Measurements from ENCODE around the gene ATE1. TPM values are rescaled to one million over a fixed set of nuclear protein-coding genes. Genes with fewer than 3 reads are reported as not detected.
A peak's percentile ranks its signal among the peaks of the same experiment; 100 is the strongest.
"Not testable (repeated sequence)": the region's sequence is repeated elsewhere in the genome, so short reads cannot be mapped to it uniquely, and the experiment has no call there.

The ATE1 gene
- total RNA-seq, 3 donors from 2014 or later: 42.9 to 58.9 (median 52.2) TPM

- Histone ChIP-seq H3K4me3 (no peak overlapping the region), H3K9me3 (no peaks in the 10 kb centered on the region), H3K36me3 (ENCODE audit: low read depth) (no peaks in the 10 kb centered on the region), H3K4me1 (ENCODE audit: low read depth) (no peaks in the 10 kb centered on the region)
- ATAC-seq: no peak
- no peak for DNase-seq
- intact Hi-C loops (cut with DNase I, micrococcal nuclease): no loop called here
- no peak for TF ChIP-seq CTCF (IDR thresholded peaks at IDR 0.05)
Measured at GRCh38 chr10:121700416-121700815, 227.4 kb downstream of the ATE1 start.

- DNase-seq; H3K9me3 ChIP-seq; H3K4me3 ChIP-seq; intact Hi-C loops (cut with DNase I, micrococcal nuclease); H3K36me3 ChIP-seq (ENCODE audit: low read depth); ATAC-seq; H3K4me1 ChIP-seq (ENCODE audit: low read depth): not testable (repeated sequence)
Measured at GRCh38 chr10:121699703-121700102, 228.1 kb downstream of the ATE1 start.

- DNase-seq (no peak), ATAC-seq (no peak)
- no peaks in the 10 kb centered on the region for H3K9me3 ChIP-seq
- no peaks in the 10 kb centered on the region for H3K4me1 ChIP-seq (ENCODE audit: low read depth)
- TF ChIP-seq CTCF (IDR thresholded peaks at IDR 0.05): no peak
- no peaks in the 10 kb centered on the region for H3K36me3 ChIP-seq (ENCODE audit: low read depth)
- intact Hi-C loops (cut with DNase I, micrococcal nuclease): no loop called here
- no peak overlapping the region for H3K4me3 ChIP-seq
Measured at GRCh38 chr10:121698902-121699301, 228.9 kb downstream of the ATE1 start.

- Histone ChIP-seq H3K9me3 (no peaks in the 10 kb centered on the region), H3K4me3 (no peak overlapping the region), H3K4me1 (ENCODE audit: low read depth) (no peaks in the 10 kb centered on the region), H3K36me3 (ENCODE audit: low read depth) (no peaks in the 10 kb centered on the region)
- intact Hi-C loops (cut with DNase I, micrococcal nuclease): no loop called here
- TF ChIP-seq CTCF (IDR thresholded peaks at IDR 0.05): no peak
- DNase-seq: no peak
- ATAC-seq: no peak
Measured at GRCh38 chr10:121698336-121698735, 229.5 kb downstream of the ATE1 start.

- DNase-seq (peak in 1 of 3 donors; percentile 74), ATAC-seq (peak; percentile 63)
- no peaks in the 10 kb centered on the region for H3K9me3 ChIP-seq
- no peaks in the 10 kb centered on the region for H3K36me3 ChIP-seq (ENCODE audit: low read depth)
- H3K4me3 ChIP-seq: no peak overlapping the region
- intact Hi-C loops (cut with DNase I, micrococcal nuclease): no loop called here
- TF ChIP-seq CTCF (IDR thresholded peaks at IDR 0.05): no peak
- H3K4me1 ChIP-seq (ENCODE audit: low read depth): no peaks in the 10 kb centered on the region
Measured at GRCh38 chr10:121696854-121697253, 231.0 kb downstream of the ATE1 start.

- TF ChIP-seq CTCF (IDR thresholded peaks at IDR 0.05): no peak
- ATAC-seq: no peak
- no peak for DNase-seq
- H3K4me3 ChIP-seq: no peak overlapping the region
- H3K4me1 ChIP-seq (ENCODE audit: low read depth): no peaks in the 10 kb centered on the region
- no peaks in the 10 kb centered on the region for H3K36me3 ChIP-seq (ENCODE audit: low read depth)
- intact Hi-C loops (cut with DNase I, micrococcal nuclease): no loop called here
- H3K9me3 ChIP-seq: no peaks in the 10 kb centered on the region
Measured at GRCh38 chr10:121695731-121696464, 231.9 kb downstream of the ATE1 start.
